Stomach (tissue), 9 donors: ENCODE results near the gene SIVA1. TPM values are rescaled to one million over a fixed set of nuclear protein-coding genes. Genes with fewer than 3 reads are reported as not detected.

Experiments
- DNase-seq, 2 donors: peaks; one replicate each; pipeline versions ENCODE4 v3.0.0 to v3.0.0-alpha.2; 2013 to 2019
- H3K27ac ChIP-seq, 5 donors: fragments of 200-600 bp in 4 of 5; sonication (generic) in 4 of 5; one replicate each; pipeline ENCODE4 v1.5.1; 2013 to 2019; ENCODE audit warnings: mild to moderate bottlenecking in 1 of 5, moderate library complexity in 1 of 5
- H3K27me3 ChIP-seq, 3 donors: fragments of 200-600 bp; sonication (generic); one replicate each; pipeline ENCODE4 v1.5.1; 2017 to 2019; ENCODE audit warnings: mixed run types in 1 of 3
- H3K36me3 ChIP-seq, 4 donors: fragments of 200-600 bp; sonication (generic); 1 replicate in 3 of 4; 2 replicates in 1 of 4; pipeline ENCODE4 v1.5.1; 2016 to 2019
- H3K4me1 ChIP-seq, 4 donors: fragments of 200-600 bp; sonication (generic); one replicate each; pipeline ENCODE4 v1.5.1; 2016 to 2019
- H3K4me3 ChIP-seq, 4 donors: fragments of 200-600 bp; sonication (generic) in 3 of 4; one replicate each; pipeline ENCODE4 v1.5.1; 2016 to 2019; ENCODE audit warnings: mild to moderate bottlenecking in 1 of 4
- H3K9me3 ChIP-seq, 4 donors: fragments of 200-600 bp; sonication (generic); one replicate each; pipeline ENCODE4 v1.5.1; 2016 to 2019
- CTCF ChIP-seq, 7 experiments: fragments of 450-650 bp in 4 of 7; fragments of 200-600 bp in 3 of 7; sonication (generic) in 3 of 7; IDR thresholded peaks; one replicate each; pipeline ENCODE4 v1.5.1; 2016 to 2019; ENCODE audit warnings: antibody characterized with exemption in 7 of 7, control low read depth in 2 of 7, mild to moderate bottlenecking in 1 of 7
- EP300 ChIP-seq: sonication (generic); formaldehyde crosslinking; IDR thresholded peaks from one replicate; pipeline ENCODE4 v1.6.1; 2017; ENCODE audit warnings: antibody characterized with exemption
- POLR2A ChIP-seq, 4 donors: fragments of 450-650 bp; IDR thresholded peaks; one replicate each; pipeline ENCODE4 v1.6.1; 2016; ENCODE audit warnings: antibody characterized with exemption in 4 of 4, control low read depth in 2 of 4, mild to moderate bottlenecking in 1 of 4, moderate library complexity in 1 of 4
- POLR2AphosphoS5 ChIP-seq, 3 donors: sonication (generic); formaldehyde crosslinking; IDR thresholded peaks; one replicate each; pipeline ENCODE4 v1.6.1; 2016; ENCODE audit warnings: antibody characterized with exemption in 3 of 3
- WGBS, 5 donors: extraction: QIAGEN DNeasy Blood & Tissue Kit in 3 of 5; methylation state at CpG; one replicate each; pipeline versions ENCODE4 v1.1.5 to v1.1.7; 2013 to 2018; 5-methylcytosine and 5-hydroxymethylcytosine counted together
- intact Hi-C: fragments of 100-400 bp; cut with DNase I; formaldehyde crosslinking; loops from one replicate; pipeline ENCODE4 v1.15.1; 2023; ENCODE audit warnings: low total_unique reads
- polyA plus RNA-seq, 3 donors: library from polyadenylated mRNA; stranded (reverse); fragments of 200-250 nt; gene quantifications; one replicate each; pipeline ENCODE4 v1.2.3, GENCODE V29; 2013
- total RNA-seq, 5 donors: library from RNA; depleted of rRNA; stranded (reverse); fragments of >200 nt; gene quantifications; one replicate each; pipeline versions ENCODE4 v1.1.0 to v1.2.3, GENCODE V29; 2014 to 2016
- donor health status: healthy with polysubstance abuse.
- donor health status: Bipolar disorder and iron deficiency.
- donor health status: healthy.

SIVA1 gene
- total and polyA plus RNA-seq, 8 donors, result 73.3 to 366 (median 230) TPM

DNA sequence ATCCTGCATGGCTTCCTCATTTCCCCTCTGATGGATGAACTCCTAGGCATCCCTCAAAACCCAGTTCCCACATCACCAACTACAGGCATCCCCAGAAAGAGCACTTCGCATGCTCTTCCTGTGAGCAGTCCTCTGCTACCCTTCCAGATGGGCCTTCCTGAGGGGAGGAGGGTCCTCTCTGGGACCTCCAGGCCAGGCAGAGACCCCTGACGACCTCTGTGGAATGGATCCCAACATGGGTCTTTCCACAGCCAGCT is 40.7 kb downstream of the SIVA1 start:
- H3K9me3 ChIP-seq, result no peaks in the 10 kb centered on the region
- peak overlapping the region in 4 of 5 donors; percentile 14 to 95 (median 88) for H3K27ac ChIP-seq
- no peak for DNase-seq
- TF ChIP-seq POLR2A (IDR thresholded peaks at IDR 0.05) (no peak), POLR2AphosphoS5 (IDR thresholded peaks at IDR 0.05) (no peak), EP300 (no peak), CTCF (IDR thresholded peaks at IDR 0.05) (no peak)
- H3K4me1 ChIP-seq, result peaks cover 68 to 91% (median 85%) of the 10 kb centered on the region in 4 donors
- intact Hi-C loops, result no loop called here
- H3K27me3 ChIP-seq, result no peaks in the 10 kb centered on the region
- WGBS, 5 donors, result 54 to 86% (median 72%) methylated on average over 2 of the region's 2 CpGs
- peaks cover 23 to 40% (median 39%) of the 10 kb centered on the region in 4 donors for H3K36me3 ChIP-seq
- H3K4me3 ChIP-seq, result peak overlapping the region; percentile 77 to 96 (median 86)

- H3K4me1 ChIP-seq, result peaks cover 63 to 90% (median 82%) of the 10 kb centered on the region in 4 donors
- intact Hi-C loops, result no loop called here
- TF ChIP-seq CTCF (IDR thresholded peaks at IDR 0.05), result no peak
- TF ChIP-seq EP300, result no peak
- no peak for TF ChIP-seq POLR2AphosphoS5 (IDR thresholded peaks at IDR 0.05)
- TF ChIP-seq POLR2A (IDR thresholded peaks at IDR 0.05), result no peak
- H3K27ac ChIP-seq, result peak overlapping the region in 4 of 5 donors; percentile 78 to 95 (median 88)
- peak overlapping the region; percentile 77 to 96 (median 86) for H3K4me3 ChIP-seq
- H3K27me3 ChIP-seq, result no peaks in the 10 kb centered on the region
- H3K36me3 ChIP-seq, result peaks cover 23 to 35% (median 35%) of the 10 kb centered on the region in 4 donors
- no peaks in the 10 kb centered on the region for H3K9me3 ChIP-seq
- peak; percentile 52 to 84 for DNase-seq
- 2 to 13% (median 8%) methylated on average over 9 to 15 of the region's 15 CpGs for WGBS, 5 donors
These were observed 41.2 kb downstream of the SIVA1 start for GRCh38 chr14:104794099-104794498.

- no peaks in the 10 kb centered on the region for H3K27me3 ChIP-seq
- H3K4me3 ChIP-seq, result peak overlapping the region; percentile 77 to 96 (median 86)
- peak overlapping the region; percentile 78 to 95 (median 88) for H3K27ac ChIP-seq
- 1 to 9% (median 4%) methylated on average over 9 to 16 of the region's 16 CpGs for WGBS, 5 donors
- H3K9me3 ChIP-seq, result no peaks in the 10 kb centered on the region
- TF ChIP-seq POLR2A (IDR thresholded peaks at IDR 0.05), result no peak
- no peak for TF ChIP-seq EP300
- no peak for TF ChIP-seq POLR2AphosphoS5 (IDR thresholded peaks at IDR 0.05)
- no peak for TF ChIP-seq CTCF (IDR thresholded peaks at IDR 0.05)
- peak; percentile 45 to 63 for DNase-seq
- intact Hi-C loops, result no loop called here
- peaks cover 23 to 30% (median 30%) of the 10 kb centered on the region in 4 donors for H3K36me3 ChIP-seq
- H3K4me1 ChIP-seq, result peaks cover 63 to 90% (median 82%) of the 10 kb centered on the region in 4 donors
These were observed 41.7 kb downstream of the SIVA1 start for GRCh38 chr14:104794631-104794992.

DNA sequence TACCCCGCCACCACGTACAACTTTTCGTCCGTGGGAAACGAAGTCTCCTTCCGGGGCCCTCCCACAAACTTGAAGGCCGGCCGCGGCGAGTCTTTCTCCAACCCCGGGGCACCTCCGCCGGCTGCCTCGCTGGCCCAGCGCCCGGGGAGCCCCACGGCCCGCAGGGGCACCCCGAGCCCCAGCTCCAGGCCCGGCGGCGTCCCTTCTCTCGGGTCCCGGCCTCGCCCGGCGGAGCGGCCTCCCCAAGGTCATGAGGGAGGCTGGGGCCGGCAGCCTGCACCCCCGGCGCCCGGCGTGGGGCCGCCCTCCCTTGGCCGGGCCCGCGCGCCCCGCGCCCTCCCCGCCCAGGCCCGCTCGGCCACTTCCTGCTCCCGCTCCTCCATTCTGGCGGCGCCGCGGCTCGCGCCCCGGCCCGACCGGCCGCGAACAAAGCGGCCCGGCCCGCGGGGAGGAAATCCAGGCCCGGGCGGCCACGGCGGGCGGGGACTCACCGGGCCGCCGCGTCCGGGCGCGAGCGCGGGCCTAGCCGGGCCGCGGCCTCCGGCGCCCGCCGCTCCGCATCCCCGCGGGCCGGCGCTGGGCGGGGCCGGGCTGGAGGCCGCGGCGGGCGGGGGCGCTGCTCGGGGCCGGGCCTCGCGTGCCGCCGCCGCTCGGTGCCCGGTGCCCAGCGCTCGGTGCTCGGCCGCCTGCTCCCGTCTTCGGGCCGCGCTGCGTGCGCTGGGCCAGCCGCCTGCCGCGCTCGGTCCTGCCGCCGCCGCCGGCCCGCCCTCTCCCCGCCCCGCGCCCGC is 42.2 kb downstream of the SIVA1 start, which contains the start of gene AKT1:
Gene AKT1 (minus strand): TSS at position 756 of the 788 bp plus-strand sequence. CDS start 3,105 bp downstream, outside the sequence.
- Histone ChIP-seq H3K9me3 (no peaks in the 10 kb centered on the region), H3K36me3 (peaks cover 17 to 24% (median 24%) of the 10 kb centered on the region in 4 donors), H3K4me1 (peaks cover 63 to 90% (median 82%) of the 10 kb centered on the region in 4 donors), H3K27me3 (no peaks in the 10 kb centered on the region), H3K27ac (peak within 1 kb of the TSS; percentile 88 to 98 (median 95)), H3K4me3 (peak within 1 kb of the TSS; percentile 77 to 96 (median 86))
- intact Hi-C loops, result no loop called here
- peak; percentile 51 to 70 for DNase-seq
- TF ChIP-seq POLR2A (IDR thresholded peaks at IDR 0.05), result no peak
- no peak for TF ChIP-seq POLR2AphosphoS5 (IDR thresholded peaks at IDR 0.05)
- TF ChIP-seq CTCF (IDR thresholded peaks at IDR 0.05), result no peak
- TF ChIP-seq EP300, result no peak
- WGBS, 5 donors, result 0% methylated on average over 10 to 123 of the region's 124 CpGs
